Brain microvascular endothelial cell (primary cell): Measurements from ENCODE around the gene DLGAP1.
A peak's percentile ranks its signal among the peaks of the same experiment; 100 is the strongest.

Source experiments
- DNase-seq: peaks from one replicate; pipeline ENCODE4 v3.0.0-alpha.2; 2020
- H3K27ac ChIP-seq: fragments of 250-450 bp; sonication (Bioruptor Pico); 2 replicates; pipeline ENCODE4 v1.5.1; 2020; ENCODE audit warnings: mild to moderate bottlenecking, moderate library complexity
- H3K27me3 ChIP-seq: fragments of 250-450 bp; sonication (Bioruptor Pico); replicated peaks from 2 replicates; pipeline ENCODE4 v1.5.1; 2020; ENCODE audit warnings: mild to moderate bottlenecking
- H3K36me3 ChIP-seq: fragments of 250-450 bp; sonication (Bioruptor Pico); replicated peaks from 2 replicates; pipeline ENCODE4 v1.5.1; 2020; ENCODE audit warnings: mild to moderate bottlenecking
- H3K4me3 ChIP-seq: 2 replicates; pipeline ENCODE4 v1.5.1; 2011; ENCODE audit warnings: low read depth, mild to moderate bottlenecking, control low read depth, low read length, moderate library complexity
- CTCF ChIP-seq: IDR thresholded peaks from 2 replicates; pipeline ENCODE4 v1.5.1; 2011; ENCODE audit warnings: low read depth, mild to moderate bottlenecking, moderate library complexity, low read length, control low read depth, inconsistent platforms; ENCODE audit errors: missing control alignments
- in situ Hi-C: cut with HindIII; loops from 2 replicates; pipeline ENCODE4 v1.10.0; 2017; ENCODE audit warnings: low sequenced_read_pairs, low pct_ligation_motif_present

DLGAP1 gene

DNA sequence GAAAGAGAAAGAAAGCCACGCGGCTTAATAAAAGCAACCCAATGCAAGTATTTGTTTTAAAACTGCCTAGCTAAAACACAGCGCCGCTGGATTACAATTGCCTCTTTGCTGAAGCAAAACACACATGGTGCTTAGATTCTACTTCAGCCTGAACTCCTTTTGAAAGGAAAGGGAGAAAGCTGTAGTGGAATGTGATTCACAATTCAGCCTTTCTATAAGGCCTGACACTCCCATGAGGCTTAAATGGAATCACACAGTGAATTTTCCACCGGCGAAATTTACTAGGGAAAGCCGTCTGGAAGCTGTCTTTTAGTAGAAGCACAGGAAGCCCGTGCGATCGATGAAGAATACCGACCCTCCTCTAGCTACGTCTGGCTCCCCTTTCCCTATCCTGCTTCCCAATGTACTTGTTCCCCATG, 348.0 kb downstream of the DLGAP1 start:
- TF ChIP-seq CTCF = no peak
- H3K4me3 ChIP-seq = peak overlapping the region; percentile 16
- no peak overlapping the region for H3K27ac ChIP-seq
- in situ Hi-C loops = no loop called here
- no peaks in the 10 kb centered on the region for H3K36me3 ChIP-seq
- no peaks in the 10 kb centered on the region for H3K27me3 ChIP-seq
- DNase-seq = no peak

DNA sequence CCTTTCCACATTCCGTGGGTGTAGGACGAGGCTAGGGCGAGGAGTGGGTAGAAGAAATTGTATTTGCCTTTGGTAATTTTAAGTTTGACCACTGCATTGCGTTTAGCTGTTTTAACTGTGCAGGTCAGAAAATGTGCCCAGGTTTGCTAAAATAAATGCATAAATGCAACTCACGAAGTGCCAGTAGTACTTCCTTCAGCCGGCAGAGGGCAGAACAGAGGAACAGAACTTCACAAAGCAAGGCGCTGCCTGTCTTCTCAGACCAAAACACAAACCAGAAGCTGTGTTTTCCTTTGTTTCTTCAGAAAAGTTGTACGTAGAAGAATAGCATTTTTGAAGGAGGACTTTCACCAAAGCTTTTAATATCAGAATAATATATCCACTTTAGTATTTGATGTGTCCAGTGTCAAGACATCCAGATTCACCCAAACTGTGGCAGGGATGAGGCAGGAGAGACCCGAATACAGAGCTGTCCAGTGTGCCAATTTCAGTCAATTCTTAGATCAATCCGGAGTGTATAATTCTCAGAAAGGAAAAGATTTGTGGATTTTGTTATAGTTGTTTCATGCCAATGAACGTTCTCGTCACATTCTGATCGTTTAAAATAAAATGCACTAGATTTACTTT, 348.6 kb downstream of the DLGAP1 start:
- peak; percentile 88 for TF ChIP-seq CTCF
- DNase-seq = peak; percentile 57
- Histone ChIP-seq H3K27me3 (no peaks in the 10 kb centered on the region), H3K36me3 (no peaks in the 10 kb centered on the region), H3K27ac (no peak overlapping the region), H3K4me3 (peak overlapping the region; percentile 30)
- in situ Hi-C loops = no loop called here

GRCh38 chr18:4102901-4103300, 352.2 kb downstream of the DLGAP1 start:
- H3K4me3 ChIP-seq = no peak overlapping the region
- H3K27ac ChIP-seq = no peak overlapping the region
- in situ Hi-C loops = no loop called here
- no peak for DNase-seq
- no peaks in the 10 kb centered on the region for H3K27me3 ChIP-seq
- TF ChIP-seq CTCF = no peak
- no peaks in the 10 kb centered on the region for H3K36me3 ChIP-seq

- Histone ChIP-seq H3K27me3 (no peaks in the 10 kb centered on the region), H3K27ac (no peak overlapping the region), H3K36me3 (no peaks in the 10 kb centered on the region), H3K4me3 (no peak overlapping the region)
- no peak for TF ChIP-seq CTCF
- in situ Hi-C loops = no loop called here
- DNase-seq = no peak
Observed at GRCh38 chr18:4101009-4101408, 354.1 kb downstream of the DLGAP1 start.

GRCh38 chr18:4096486-4096885, 358.6 kb downstream of the DLGAP1 start:
- no peak for TF ChIP-seq CTCF
- Histone ChIP-seq H3K36me3 (no peaks in the 10 kb centered on the region), H3K27ac (no peak overlapping the region), H3K4me3 (no peak overlapping the region), H3K27me3 (no peaks in the 10 kb centered on the region)
- no peak for DNase-seq
- in situ Hi-C loops = no loop called here

DNA sequence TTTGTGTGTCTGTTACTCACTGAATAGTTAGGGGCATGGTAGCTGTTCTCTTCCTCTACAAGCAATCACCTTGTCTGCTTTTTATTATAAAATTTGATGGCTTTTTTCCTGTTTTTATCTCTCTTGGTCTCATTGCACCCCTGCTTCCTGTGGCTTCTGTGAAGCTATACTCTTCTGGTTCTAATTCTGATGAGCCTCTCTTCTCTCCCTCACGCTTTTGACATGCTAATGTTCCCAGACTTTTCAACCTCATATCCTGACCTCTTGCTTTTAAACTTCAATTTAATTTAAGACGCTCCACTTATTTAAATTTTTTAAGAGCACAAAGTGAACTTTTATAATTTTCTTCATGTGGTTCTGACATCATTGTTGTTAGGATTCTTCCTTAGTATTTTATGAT, 361.4 kb downstream of the DLGAP1 start:
- in situ Hi-C loops = no loop called here
- no peak for TF ChIP-seq CTCF
- H3K36me3 ChIP-seq = no peaks in the 10 kb centered on the region
- H3K27ac ChIP-seq = no peak overlapping the region
- H3K4me3 ChIP-seq = no peak overlapping the region
- no peak for DNase-seq
- H3K27me3 ChIP-seq = no peaks in the 10 kb centered on the region
